NCI-H2227 (cell line): Measurements from ENCODE around the gene NPW.

Experiments
- DNase-seq: peaks from one replicate; lab custom pipeline; 2025; ENCODE audit not compliant: unreplicated experiment; lab: John Stamatoyannopoulos, UW

Gene NPW

GRCh38 chr16:2019518-2019920, at the start of gene NPW:
Gene NPW, plus strand, starts transcription at chr16:2019785.
- peak; percentile 28 for DNase-seq

GRCh38 chr16:1971796-1972489, 47.6 kb upstream of the NPW start, which contains the start of gene TBL3:
Gene TBL3, plus strand, starts transcription at chr16:1972053. Its CDS starts 112 bp downstream, at chr16:1972165.
- DNase-seq, result peak; percentile 98

GRCh38 chr16:1972490-1972877, 47.1 kb upstream of the NPW start:
- peak; percentile 49 for DNase-seq

GRCh38 chr16:1973461-1974156, 46.0 kb upstream of the NPW start:
- no peak for DNase-seq

- no peak for DNase-seq
These were observed 45.2 kb upstream of the NPW start for GRCh38 chr16:1974157-1975070.

GRCh38 chr16:1975432-1976215, 44.0 kb upstream of the NPW start:
- DNase-seq, result no peak

- no peak for DNase-seq
These were observed 43.4 kb upstream of the NPW start for GRCh38 chr16:1976216-1976520.

GRCh38 chr16:1976951-1977874, 42.4 kb upstream of the NPW start:
- no peak for DNase-seq

GRCh38 chr16:1977875-1978268, 41.7 kb upstream of the NPW start:
- no peak for DNase-seq

GRCh38 chr16:1978476-1979120, 41.0 kb upstream of the NPW start:
- no peak for DNase-seq

GRCh38 chr16:1979271-1980029, 40.1 kb upstream of the NPW start:
- DNase-seq, result no peak

GRCh38 chr16:1980030-1980769, 39.4 kb upstream of the NPW start:
- no peak for DNase-seq

- DNase-seq, result no peak
These were observed 38.9 kb upstream of the NPW start for GRCh38 chr16:1980770-1981087.

- DNase-seq, result peak; percentile 48
These were observed 38.2 kb upstream of the NPW start, which contains the start of gene NOXO1 for GRCh38 chr16:1981398-1981836. Gene NOXO1, minus strand, starts transcription at chr16:1981469. Its CDS starts 290 bp downstream, at chr16:1981179.

GRCh38 chr16:1982013-1982433, 37.6 kb upstream of the NPW start:
- DNase-seq, result no peak

- DNase-seq, result no peak
These were observed 36.5 kb upstream of the NPW start for GRCh38 chr16:1982991-1983543.

- peak; percentile 97 for DNase-seq
These were observed 35.8 kb upstream of the NPW start, which contains the start of gene GFER for GRCh38 chr16:1983544-1984346. Gene GFER, plus strand, starts transcription at chr16:1984193. Its CDS starts 26 bp downstream, at chr16:1984219.
